Measurements from ENCODE around the gene RAB39A. TPM values are rescaled to one million over a fixed set of nuclear protein-coding genes. Genes with fewer than 3 reads are reported as not detected.
A peak's percentile ranks its signal among the peaks of the same experiment; 100 is the strongest.

RAB39A gene
- total and polyA plus RNA-seq, 12 donors: 0.12 to 8.0 (median 1.7) TPM

DNA sequence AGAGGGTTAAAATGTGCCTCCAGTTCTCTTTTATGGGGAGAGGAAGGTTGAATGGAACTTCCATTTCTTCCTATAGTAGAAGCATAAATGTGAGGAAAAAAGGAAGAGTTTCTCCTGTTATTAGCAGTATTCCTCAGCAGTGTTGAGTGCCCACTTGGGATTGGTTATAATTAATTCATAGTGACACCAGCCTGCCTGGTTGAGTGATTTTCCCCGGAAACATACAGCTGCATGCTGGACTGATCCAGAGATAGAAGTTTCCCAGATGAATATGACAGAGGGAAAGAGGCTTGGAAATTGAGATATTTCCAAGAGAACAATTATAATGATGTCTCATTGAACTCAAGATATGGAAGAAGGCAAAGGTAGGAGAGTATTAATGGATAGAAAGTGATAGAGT is 28.3 kb downstream of the RAB39A start:
- H3K4me3 ChIP-seq: no peak overlapping the region
- no peaks in the 10 kb centered on the region for H3K36me3 ChIP-seq (replicated peaks in 1 of 2)
- DNase-seq: no peak
- H3K27ac ChIP-seq: no peak overlapping the region
- H3K9me3 ChIP-seq (replicated peaks in 1 of 3): no peaks in the 10 kb centered on the region
- no peak for TF ChIP-seq POLR2A (IDR thresholded peaks at IDR 0.05)
- TF ChIP-seq, protein P1, sequence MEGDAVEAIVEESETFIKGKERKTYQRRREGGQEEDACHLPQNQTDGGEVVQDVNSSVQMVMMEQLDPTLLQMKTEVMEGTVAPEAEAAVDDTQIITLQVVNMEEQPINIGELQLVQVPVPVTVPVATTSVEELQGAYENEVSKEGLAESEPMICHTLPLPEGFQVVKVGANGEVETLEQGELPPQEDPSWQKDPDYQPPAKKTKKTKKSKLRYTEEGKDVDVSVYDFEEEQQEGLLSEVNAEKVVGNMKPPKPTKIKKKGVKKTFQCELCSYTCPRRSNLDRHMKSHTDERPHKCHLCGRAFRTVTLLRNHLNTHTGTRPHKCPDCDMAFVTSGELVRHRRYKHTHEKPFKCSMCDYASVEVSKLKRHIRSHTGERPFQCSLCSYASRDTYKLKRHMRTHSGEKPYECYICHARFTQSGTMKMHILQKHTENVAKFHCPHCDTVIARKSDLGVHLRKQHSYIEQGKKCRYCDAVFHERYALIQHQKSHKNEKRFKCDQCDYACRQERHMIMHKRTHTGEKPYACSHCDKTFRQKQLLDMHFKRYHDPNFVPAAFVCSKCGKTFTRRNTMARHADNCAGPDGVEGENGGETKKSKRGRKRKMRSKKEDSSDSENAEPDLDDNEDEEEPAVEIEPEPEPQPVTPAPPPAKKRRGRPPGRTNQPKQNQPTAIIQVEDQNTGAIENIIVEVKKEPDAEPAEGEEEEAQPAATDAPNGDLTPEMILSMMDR (IDR thresholded peaks at IDR 0.05): no peak
- intact Hi-C loops (cut with DNase I): no loop called here
- H3K27me3 ChIP-seq: no peaks in the 10 kb centered on the region
- 48 to 68% (median 65%) methylated on average over 1 of the region's 1 CpG for WGBS, 4 donors
- peaks cover 0 to 6% of the 10 kb centered on the region in 2 donors for H3K4me1 ChIP-seq (replicated peaks in 1 of 2)

DNA sequence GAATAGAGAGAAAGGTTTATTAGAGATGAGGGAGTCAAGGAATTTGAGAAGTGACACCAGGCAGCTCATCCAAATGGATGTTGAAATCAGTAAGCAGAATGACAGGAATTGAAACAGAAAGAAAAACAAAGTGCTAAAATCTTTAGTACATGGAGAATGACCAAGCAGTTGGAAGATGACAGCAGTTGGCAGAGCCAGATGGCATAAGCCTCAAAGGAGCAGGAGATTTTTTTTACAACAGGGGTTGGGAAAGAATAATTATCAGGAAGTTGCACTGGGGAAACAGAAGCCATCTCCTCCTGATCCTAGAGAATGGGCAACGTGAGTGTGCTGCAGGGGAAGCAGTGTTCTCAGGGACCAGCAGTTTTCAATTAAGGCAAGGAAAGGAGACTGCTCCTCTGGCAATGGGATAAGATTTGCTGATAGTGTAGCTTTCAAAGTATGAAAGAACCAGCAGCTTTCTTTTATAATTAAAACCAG is 28.9 kb downstream of the RAB39A start:
- no peak overlapping the region for H3K4me3 ChIP-seq
- intact Hi-C loops (cut with DNase I): no loop called here

DNA sequence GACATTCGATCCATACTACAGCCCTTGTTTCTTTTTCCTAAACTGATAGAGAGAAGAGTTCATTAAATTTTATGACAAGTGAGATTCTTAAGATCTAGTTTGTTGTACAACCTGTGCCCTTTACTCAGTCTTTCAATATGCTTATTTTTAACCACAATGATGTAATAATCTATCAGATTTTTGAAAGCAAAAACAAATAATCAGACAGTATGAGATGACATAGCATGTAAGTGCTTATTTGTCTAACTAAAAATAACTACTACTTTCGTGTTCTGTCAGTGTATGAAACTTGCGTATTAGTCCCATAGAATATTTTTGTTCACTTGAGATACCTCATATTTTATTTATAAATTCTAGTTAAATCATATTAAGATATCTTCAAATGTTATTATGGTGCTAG is 33.2 kb downstream of the RAB39A start:
- Histone ChIP-seq H3K36me3 (replicated peaks in 1 of 2) (no peaks in the 10 kb centered on the region), H3K9me3 (replicated peaks in 1 of 3) (no peaks in the 10 kb centered on the region), H3K4me1 (replicated peaks in 1 of 2) (peaks cover 0 to 4% of the 10 kb centered on the region in 2 donors), H3K27me3 (no peaks in the 10 kb centered on the region), H3K27ac (no peak overlapping the region), H3K4me3 (no peak overlapping the region)
- WGBS, 4 donors: 66 to 83% (median 76%) methylated on average over 3 of the region's 3 CpGs
- TF ChIP-seq, protein P1 (IDR thresholded peaks at IDR 0.05): no peak
- no peak for TF ChIP-seq POLR2A (IDR thresholded peaks at IDR 0.05)
- intact Hi-C loops (cut with DNase I): no loop called here
- DNase-seq: no peak

More for the DNA sequence above, 28.9 kb downstream of the RAB39A start:
- peak in 5 of 7 donors; percentile 20 to 74 (median 48) for DNase-seq
- no peak for TF ChIP-seq POLR2A (IDR thresholded peaks at IDR 0.05)
- TF ChIP-seq, protein P1 (IDR thresholded peaks at IDR 0.05): no peak
- no peaks in the 10 kb centered on the region for H3K36me3 ChIP-seq (replicated peaks in 1 of 2)
- H3K4me1 ChIP-seq (replicated peaks in 1 of 2): peaks cover 0 to 6% of the 10 kb centered on the region in 2 donors
- WGBS, 4 donors: 0 to 36% (median 24%) methylated on average over 1 of the region's 1 CpG
- H3K27ac ChIP-seq: no peak overlapping the region
- H3K9me3 ChIP-seq (replicated peaks in 1 of 3): no peaks in the 10 kb centered on the region
- no peaks in the 10 kb centered on the region for H3K27me3 ChIP-seq

DNA sequence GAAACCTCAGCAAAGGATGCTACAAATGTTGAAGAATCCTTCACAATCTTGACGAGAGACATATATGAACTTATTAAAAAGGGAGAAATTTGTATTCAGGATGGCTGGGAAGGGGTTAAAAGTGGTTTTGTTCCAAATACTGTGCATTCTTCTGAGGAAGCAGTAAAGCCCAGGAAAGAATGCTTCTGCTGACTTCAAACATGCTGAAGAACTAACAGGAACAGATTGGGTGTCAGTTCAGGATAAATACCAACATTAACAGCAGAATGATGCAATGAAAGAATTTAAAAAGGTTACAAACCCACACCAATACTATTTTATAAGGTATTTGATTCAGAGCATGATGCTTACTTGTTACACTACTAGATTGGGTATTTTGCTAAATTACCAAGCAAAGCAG is 33.9 kb downstream of the RAB39A start:
- no peaks in the 10 kb centered on the region for H3K27me3 ChIP-seq
- H3K4me1 ChIP-seq (replicated peaks in 1 of 2): no peaks in the 10 kb centered on the region
- H3K4me3 ChIP-seq: no peak overlapping the region
- 62 to 79% (median 68%) methylated on average over 1 of the region's 1 CpG for WGBS, 4 donors
- TF ChIP-seq, protein P1 (IDR thresholded peaks at IDR 0.05): no peak
- no peak for TF ChIP-seq POLR2A (IDR thresholded peaks at IDR 0.05)
- no peaks in the 10 kb centered on the region for H3K36me3 ChIP-seq (replicated peaks in 1 of 2)
- H3K9me3 ChIP-seq (replicated peaks in 1 of 3): no peaks in the 10 kb centered on the region
- no peak overlapping the region for H3K27ac ChIP-seq
- intact Hi-C loops (cut with DNase I): no loop called here
- no peak for DNase-seq

Data from adrenal gland (tissue), 12 donors.